HepG2 (cell line): Measurements from ENCODE around the gene SUN5. TPM values are rescaled to one million over a fixed set of nuclear protein-coding genes. Genes with fewer than 3 reads are reported as not detected.

Experiments used
- ATF1 ChIP-seq: IDR thresholded peaks from 2 replicates; pipeline ENCODE4 v1.6.1; 2016; ENCODE audit warnings: mild to moderate bottlenecking, control low read depth
- CBX1 ChIP-seq: IDR thresholded peaks from one replicate; pipeline ENCODE4 v1.6.1; 2016; ENCODE audit warnings: antibody characterized with exemption, low read depth
- ETV6 ChIP-seq: sonication (generic); formaldehyde crosslinking; conservative IDR thresholded peaks from 2 replicates; pipeline ENCODE4 v1.4.0; 2020; ENCODE audit warnings: missing genetic modification reagents
- GATAD2A ChIP-seq: IDR thresholded peaks from 2 replicates; pipeline ENCODE4 v1.6.1; 2016
- HNRNPUL1 ChIP-seq: fragments of 200-400 bp; formaldehyde crosslinking; IDR thresholded peaks from 2 replicates; pipeline ENCODE4 v1.6.1; 2017; ENCODE audit warnings: low read depth, mild to moderate bottlenecking, low read length, moderate library complexity
- IKZF1 ChIP-seq: fragments of 450-650 bp; IDR thresholded peaks from 2 replicates; pipeline ENCODE4 v1.7.1; 2016
- IRF2 ChIP-seq: IDR thresholded peaks from 2 replicates; pipeline ENCODE4 v1.6.1; 2018; ENCODE audit warnings: missing genetic modification reagents, missing compliant biosample characterization
- JDP2 ChIP-seq: sonication (generic); formaldehyde crosslinking; IDR thresholded peaks from 2 replicates; pipeline ENCODE4 v1.8.1; 2022; ENCODE audit warnings: missing genetic modification reagents, borderline replicate concordance
- MBNL3 ChIP-seq: fragments of 250-450 bp; sonication (Bioruptor Pico); conservative IDR thresholded peaks from 2 replicates; pipeline ENCODE4 v1.8.0; 2022; ENCODE audit warnings: mild to moderate bottlenecking, inconsistent platforms
- NFKB2 ChIP-seq: sonication (generic); formaldehyde crosslinking; IDR thresholded peaks from 2 replicates; pipeline ENCODE4 v1.4.0; 2020; ENCODE audit warnings: missing genetic modification reagents, borderline replicate concordance
- POLR2AphosphoS2 ChIP-seq: IDR thresholded peaks from 2 replicates; pipeline ENCODE4 v1.6.1; 2011; ENCODE audit warnings: low read depth, low read length, improper control_type of control experiment
- TAF1 ChIP-seq: sonication (generic); formaldehyde crosslinking; IDR thresholded peaks from 2 replicates; pipeline ENCODE4 v1.4.0; 2020; ENCODE audit warnings: missing genetic modification reagents
- TCF7 ChIP-seq: sonication (generic); IDR thresholded peaks from 2 replicates; pipeline ENCODE4 v1.6.1; 2016; ENCODE audit warnings: antibody characterized with exemption, low read depth
- ZHX2 ChIP-seq, 2 experiments: sonication (generic) in 1 of 2; formaldehyde crosslinking in 1 of 2; IDR thresholded peaks; 2 replicates each; pipeline versions ENCODE4 v1.6.1 to v1.9.0; 2014 to 2022; ENCODE audit warnings: antibody characterized with exemption in 1 of 2, borderline replicate concordance in 1 of 2, inconsistent platforms in 1 of 2, low read depth in 1 of 2, missing genetic modification reagents in 1 of 2
- ZNF280D ChIP-seq: sonication (generic); formaldehyde crosslinking; IDR thresholded peaks from 2 replicates; pipeline ENCODE4 v1.5.1; 2020; ENCODE audit warnings: mild to moderate bottlenecking, missing genetic modification reagents
- ZZZ3 ChIP-seq: sonication (generic); formaldehyde crosslinking; IDR thresholded peaks from 2 replicates; pipeline ENCODE4 v1.4.0; 2020; ENCODE audit warnings: missing genetic modification reagents, mild to moderate bottlenecking, borderline replicate concordance
- polyA plus RNA-seq, 8 experiments: library from polyadenylated mRNA; depleted of rRNA in 3 of 8; stranded (reverse) in 7 of 8; unstranded in 1 of 8; fragments of >200 nt; fragmentation: Illumina TruSeq in 4 of 8; extraction: Trizol in 4 of 8; gene quantifications; 2 replicates each; pipeline versions ENCODE4 v1.2.1 to v1.2.3, GENCODE V29; 2011 to 2016; ENCODE audit warnings: low read depth in 4 of 8, missing spikeins in 1 of 8, mixed read lengths in 1 of 8; ENCODE audit not compliant: insufficient read depth in 1 of 8
- total RNA-seq, 5 experiments: library from RNA; depleted of rRNA; stranded (reverse); fragments of >200 nt; fragmentation: Illumina TruSeq; extraction: Trizol; gene quantifications; 2 replicates each; pipeline ENCODE4 v1.2.3, GENCODE V29; 2016; ENCODE audit warnings: low read depth in 1 of 5
- TF ChIP-seq, protein P1 (sequence below): sonication (generic); formaldehyde crosslinking; IDR thresholded peaks from 2 replicates; pipeline ENCODE4 v1.8.1; 2023; ENCODE audit warnings: missing genetic modification reagents, mild to moderate bottlenecking, borderline replicate concordance
- TF ChIP-seq, protein P2 (sequence below): sonication (generic); formaldehyde crosslinking; IDR thresholded peaks from 2 replicates; pipeline ENCODE4 v1.5.0; 2020; ENCODE audit warnings: mild to moderate bottlenecking, missing genetic modification reagents
- TF ChIP-seq, protein P3 (sequence below): sonication (generic); formaldehyde crosslinking; IDR thresholded peaks from 2 replicates; pipeline ENCODE4 v1.5.0; 2020; ENCODE audit warnings: missing genetic modification reagents

The SUN5 gene
- total and polyA plus RNA-seq, 2 of the 13 experiments (the other 11 are each of a cell fraction or from before 2014, with no cell fraction given), result not detected

- TF ChIP-seq NFKB2, result no peak
- TF ChIP-seq ZZZ3 (CRISPR knock-in tag), result no peak
- no peak for TF ChIP-seq MBNL3 (CRISPR knock-in tag)
- TF ChIP-seq, protein P1, sequence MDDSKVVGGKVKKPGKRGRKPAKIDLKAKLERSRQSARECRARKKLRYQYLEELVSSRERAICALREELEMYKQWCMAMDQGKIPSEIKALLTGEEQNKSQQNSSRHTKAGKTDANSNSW (CRISPR knock-in tag), result 0 out of 2 replicates have a peak, but pooled peaks have one; percentile 47
- TF ChIP-seq IKZF1, result no peak
- no peak for TF ChIP-seq TCF7
- TF ChIP-seq JDP2 (CRISPR knock-in tag), result no peak; the same call in 1 of the 2 replicates
- no peak for TF ChIP-seq ATF1
- no peak; the same call in 1 of the 2 replicates for TF ChIP-seq IRF2 (CRISPR knock-in tag)
- TF ChIP-seq, protein P2, sequence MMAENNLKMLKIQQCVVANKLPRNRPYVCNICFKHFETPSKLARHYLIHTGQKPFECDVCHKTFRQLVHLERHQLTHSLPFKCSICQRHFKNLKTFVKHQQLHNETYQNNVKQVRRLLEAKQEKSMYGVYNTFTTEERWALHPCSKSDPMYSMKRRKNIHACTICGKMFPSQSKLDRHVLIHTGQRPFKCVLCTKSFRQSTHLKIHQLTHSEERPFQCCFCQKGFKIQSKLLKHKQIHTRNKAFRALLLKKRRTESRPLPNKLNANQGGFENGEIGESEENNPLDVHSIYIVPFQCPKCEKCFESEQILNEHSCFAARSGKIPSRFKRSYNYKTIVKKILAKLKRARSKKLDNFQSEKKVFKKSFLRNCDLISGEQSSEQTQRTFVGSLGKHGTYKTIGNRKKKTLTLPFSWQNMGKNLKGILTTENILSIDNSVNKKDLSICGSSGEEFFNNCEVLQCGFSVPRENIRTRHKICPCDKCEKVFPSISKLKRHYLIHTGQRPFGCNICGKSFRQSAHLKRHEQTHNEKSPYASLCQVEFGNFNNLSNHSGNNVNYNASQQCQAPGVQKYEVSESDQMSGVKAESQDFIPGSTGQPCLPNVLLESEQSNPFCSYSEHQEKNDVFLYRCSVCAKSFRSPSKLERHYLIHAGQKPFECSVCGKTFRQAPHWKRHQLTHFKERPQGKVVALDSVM (CRISPR knock-in tag), result no peak
- TF ChIP-seq ETV6, result no peak
- TF ChIP-seq, protein P3, sequence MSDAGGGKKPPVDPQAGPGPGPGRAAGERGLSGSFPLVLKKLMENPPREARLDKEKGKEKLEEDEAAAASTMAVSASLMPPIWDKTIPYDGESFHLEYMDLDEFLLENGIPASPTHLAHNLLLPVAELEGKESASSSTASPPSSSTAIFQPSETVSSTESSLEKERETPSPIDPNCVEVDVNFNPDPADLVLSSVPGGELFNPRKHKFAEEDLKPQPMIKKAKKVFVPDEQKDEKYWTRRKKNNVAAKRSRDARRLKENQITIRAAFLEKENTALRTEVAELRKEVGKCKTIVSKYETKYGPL, result no peak
- no peak for TF ChIP-seq CBX1
- no peak for TF ChIP-seq HNRNPUL1
- peak; percentile 82; the same call in 1 of the 2 replicates for TF ChIP-seq ZNF280D (CRISPR knock-in tag)
- TF ChIP-seq POLR2AphosphoS2, result no peak
- TF ChIP-seq TAF1 (CRISPR knock-in tag), result no peak
- no peak for TF ChIP-seq GATAD2A (CRISPR knock-in tag)
- TF ChIP-seq ZHX2 (IDR thresholded peaks at IDR 0.05; ENCODE audit: low read depth), result no peak
- no peak for TF ChIP-seq ZHX2 (CRISPR knock-in tag; IDR thresholded peaks at IDR 0.05; ENCODE audit: borderline replicate concordance)
These were observed 2.6 kb upstream of the SUN5 start (continued) for GRCh38 chr20:33006776-33007375.
